Body of pancreas (tissue), 4 donors: Measurements from ENCODE around the gene DHRS12. TPM values are rescaled to one million over a fixed set of nuclear protein-coding genes. Genes with fewer than 3 reads are reported as not detected.

Experiments
- ATAC-seq: fragments of 150-250 bp; one replicate; pipeline ENCODE4 v1.9.1; 2016
- DNase-seq, 4 donors: peaks; one replicate each; pipeline ENCODE4 v3.0.0-alpha.2; 2019
- H3K27ac ChIP-seq, 4 donors: fragments of 200-600 bp; sonication (generic); 1 replicate in 3 of 4; 2 replicates in 1 of 4; pipeline versions ENCODE4 v1.5.1 to v1.6.1; 2016 to 2019; ENCODE audit warnings: mild to moderate bottlenecking in 1 of 4, mixed read lengths in 1 of 4, moderate library complexity in 1 of 4
- H3K27me3 ChIP-seq, 2 donors: fragments of 200-600 bp; sonication (generic); one replicate each; pipeline ENCODE4 v1.6.0; 2016; ENCODE audit warnings: mild to moderate bottlenecking in 1 of 2
- H3K36me3 ChIP-seq, 2 donors: fragments of 200-600 bp; sonication (generic); replicated peaks in 1 of 2; 2 replicates each; pipeline ENCODE4 v1.5.1; 2016; ENCODE audit warnings: low read depth in 2 of 2; ENCODE audit not compliant: insufficient read depth in 1 of 2
- H3K4me1 ChIP-seq: fragments of 200-600 bp; sonication (generic); one replicate; pipeline ENCODE4 v1.6.0; 2016
- H3K4me3 ChIP-seq, 2 donors: fragments of 200-600 bp; sonication (generic); 1 replicate in 1 of 2; 2 replicates in 1 of 2; pipeline ENCODE4 v1.5.1; 2016 to 2019
- H3K9me3 ChIP-seq, 3 donors: fragments of 200-600 bp; sonication (generic); 1 replicate in 2 of 3; 2 replicates in 1 of 3; pipeline ENCODE4 v1.5.1; 2016
- POLR2A ChIP-seq, 3 donors: fragments of 450-650 bp; IDR thresholded peaks; one replicate each; pipeline ENCODE4 v1.6.1; 2016; ENCODE audit warnings: antibody characterized with exemption in 3 of 3, mild to moderate bottlenecking in 2 of 3
- WGBS, 2 donors: methylation state at CpG; one replicate each; pipeline ENCODE4 v1.1.5; 2017; 5-methylcytosine and 5-hydroxymethylcytosine counted together
- intact Hi-C: fragments of 100-400 bp; cut with DNase I; formaldehyde crosslinking; loops from one replicate; pipeline ENCODE4 v1.15.1; 2023
- total RNA-seq, 2 donors: library from RNA; depleted of rRNA; stranded (reverse); fragments of >200 nt; gene quantifications; one replicate each; pipeline ENCODE4 v1.1.0, GENCODE V29; 2016
- TF ChIP-seq, protein P1 (sequence below), 7 experiments: fragments of 450-650 bp in 4 of 7; fragments of 200-600 bp in 3 of 7; sonication (generic) in 3 of 7; IDR thresholded peaks; one replicate each; pipeline ENCODE4 v1.5.1; 2016 to 2019; ENCODE audit warnings: antibody characterized with exemption in 7 of 7

DHRS12 gene
- total RNA-seq, 2 donors from 2014 or later = 4.0 to 38.7 TPM

DNA sequence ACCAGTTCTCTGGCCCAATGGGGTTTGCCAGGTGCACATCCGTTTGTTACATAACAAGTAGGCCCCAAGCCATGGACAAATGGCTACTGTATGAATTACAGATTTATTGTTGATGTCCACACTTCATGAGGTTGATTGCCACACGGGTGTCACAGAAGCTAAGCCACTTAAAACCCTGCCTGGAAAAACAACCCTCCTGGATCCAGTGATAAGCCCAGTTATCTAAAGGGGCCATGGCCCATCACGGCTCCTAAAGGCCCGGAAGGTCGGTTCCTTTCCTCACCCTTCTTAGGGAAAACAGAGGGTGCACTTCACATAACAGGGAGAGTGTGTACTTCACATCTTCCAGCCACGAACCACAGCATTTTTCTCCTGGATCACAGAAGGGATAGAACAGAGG, 37.0 kb upstream of the DHRS12 start:
- intact Hi-C loops = loop anchor here (10.0 kb wide), 1 partner anchor 284 kb away; the partner anchor contains the start of gene NEK5
- WGBS, 2 donors = 87 to 89% methylated on average over 5 to 6 of the region's 6 CpGs
- Histone ChIP-seq H3K27ac (no peak overlapping the region), H3K4me3 (no peak overlapping the region), H3K36me3 (no peaks in the 10 kb centered on the region), H3K27me3 (no peaks in the 10 kb centered on the region), H3K9me3 (no peaks in the 10 kb centered on the region), H3K4me1 (peaks cover 10% of the 10 kb centered on the region)
- ATAC-seq = no peak
- TF ChIP-seq, protein P1, sequence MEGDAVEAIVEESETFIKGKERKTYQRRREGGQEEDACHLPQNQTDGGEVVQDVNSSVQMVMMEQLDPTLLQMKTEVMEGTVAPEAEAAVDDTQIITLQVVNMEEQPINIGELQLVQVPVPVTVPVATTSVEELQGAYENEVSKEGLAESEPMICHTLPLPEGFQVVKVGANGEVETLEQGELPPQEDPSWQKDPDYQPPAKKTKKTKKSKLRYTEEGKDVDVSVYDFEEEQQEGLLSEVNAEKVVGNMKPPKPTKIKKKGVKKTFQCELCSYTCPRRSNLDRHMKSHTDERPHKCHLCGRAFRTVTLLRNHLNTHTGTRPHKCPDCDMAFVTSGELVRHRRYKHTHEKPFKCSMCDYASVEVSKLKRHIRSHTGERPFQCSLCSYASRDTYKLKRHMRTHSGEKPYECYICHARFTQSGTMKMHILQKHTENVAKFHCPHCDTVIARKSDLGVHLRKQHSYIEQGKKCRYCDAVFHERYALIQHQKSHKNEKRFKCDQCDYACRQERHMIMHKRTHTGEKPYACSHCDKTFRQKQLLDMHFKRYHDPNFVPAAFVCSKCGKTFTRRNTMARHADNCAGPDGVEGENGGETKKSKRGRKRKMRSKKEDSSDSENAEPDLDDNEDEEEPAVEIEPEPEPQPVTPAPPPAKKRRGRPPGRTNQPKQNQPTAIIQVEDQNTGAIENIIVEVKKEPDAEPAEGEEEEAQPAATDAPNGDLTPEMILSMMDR (IDR thresholded peaks at IDR 0.05) = no peak
- TF ChIP-seq POLR2A (IDR thresholded peaks at IDR 0.05) = no peak
- no peak for DNase-seq

DNA sequence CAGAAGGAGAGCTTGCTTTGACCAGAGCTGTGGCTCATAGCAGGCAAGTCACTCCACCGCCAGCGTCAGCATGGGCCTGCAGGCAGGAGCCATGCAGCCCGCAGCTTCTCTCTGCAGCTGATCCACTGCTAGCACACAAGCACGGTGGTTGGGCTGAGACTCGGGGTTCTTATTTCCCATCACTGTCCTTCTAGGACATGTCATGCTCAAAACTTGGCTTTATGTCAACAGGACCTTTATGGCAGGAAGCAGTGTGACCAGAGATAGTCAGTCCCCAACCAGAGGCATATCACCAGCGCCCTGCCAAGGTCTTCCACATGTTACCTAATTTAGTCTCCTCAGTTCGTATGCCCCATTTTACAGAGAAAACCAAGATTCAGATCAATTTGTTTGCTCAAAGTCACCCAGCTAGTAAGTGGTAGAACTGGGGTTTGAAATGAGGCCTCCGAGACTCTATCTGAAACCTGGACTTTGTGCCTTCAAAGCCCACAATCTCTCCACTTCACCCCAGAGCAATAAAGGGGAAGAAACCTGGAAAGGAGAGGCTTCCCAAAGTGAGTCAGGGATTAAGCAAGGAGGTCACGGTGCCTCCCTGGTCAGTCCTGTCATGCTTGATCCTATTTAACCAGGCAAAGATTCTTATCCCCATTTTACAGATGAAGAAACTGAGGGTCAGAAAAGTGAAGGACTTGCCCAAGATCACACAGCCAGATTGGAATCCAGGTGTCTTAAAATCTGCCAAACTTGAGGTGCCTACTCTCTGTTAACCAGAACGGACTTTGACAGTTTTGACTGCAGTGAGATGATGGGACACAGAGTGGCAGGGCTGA, 36.0 kb upstream of the DHRS12 start:
- H3K4me1 ChIP-seq = peaks cover 2% of the 10 kb centered on the region
- no peaks in the 10 kb centered on the region for H3K27me3 ChIP-seq
- intact Hi-C loops = loop anchor here (10.0 kb wide), 1 partner anchor 285 kb away; the partner anchor contains the start of gene NEK5
- WGBS, 2 donors = 83 to 85% methylated on average over 5 to 10 of the region's 10 CpGs
- H3K9me3 ChIP-seq = no peaks in the 10 kb centered on the region
- no peak for TF ChIP-seq POLR2A (IDR thresholded peaks at IDR 0.05)
- no peak for ATAC-seq
- no peak overlapping the region for H3K4me3 ChIP-seq
- DNase-seq = no peak
- H3K36me3 ChIP-seq = no peaks in the 10 kb centered on the region
- H3K27ac ChIP-seq = no peak overlapping the region

DNA sequence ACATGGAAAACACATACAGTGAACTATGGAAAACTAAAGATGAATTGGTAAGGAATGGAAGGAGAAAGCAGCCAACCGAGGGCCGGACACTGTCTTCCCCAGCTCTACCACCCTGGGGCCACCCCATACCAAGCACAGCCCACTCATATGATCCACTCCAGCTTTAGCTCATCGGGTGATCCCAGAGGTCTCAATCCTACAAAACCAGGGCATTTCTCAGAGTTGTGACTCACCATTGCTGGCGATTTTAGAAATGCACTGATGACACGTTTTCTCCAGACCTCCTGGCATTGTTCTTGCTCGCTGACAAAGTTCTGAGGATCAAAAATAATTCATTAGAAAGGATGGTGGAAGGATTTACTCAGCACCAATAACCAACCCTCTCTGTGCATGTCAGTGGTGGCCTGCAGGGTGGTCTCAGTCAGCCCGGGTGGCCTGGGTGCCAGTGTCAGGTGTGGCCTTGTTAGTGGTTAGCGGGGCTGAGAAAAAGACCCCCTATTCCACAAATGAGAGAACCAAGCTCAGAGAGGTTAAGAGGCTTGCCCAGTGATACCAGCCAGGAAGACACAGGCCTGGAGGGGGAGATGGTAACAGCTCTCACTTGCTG, 34.4 kb upstream of the DHRS12 start:
- no peaks in the 10 kb centered on the region for H3K4me1 ChIP-seq
- no peaks in the 10 kb centered on the region for H3K27me3 ChIP-seq
- intact Hi-C loops = no loop called here
- no peak for DNase-seq
- no peak for ATAC-seq
- H3K9me3 ChIP-seq = no peaks in the 10 kb centered on the region
- 90 to 92% methylated on average over 8 of the region's 8 CpGs for WGBS, 2 donors
- no peaks in the 10 kb centered on the region for H3K36me3 ChIP-seq
- H3K27ac ChIP-seq = no peak overlapping the region
- TF ChIP-seq POLR2A (IDR thresholded peaks at IDR 0.05) = no peak
- TF ChIP-seq, protein P1 (IDR thresholded peaks at IDR 0.05) = no peak
- H3K4me3 ChIP-seq = no peak overlapping the region

DNA sequence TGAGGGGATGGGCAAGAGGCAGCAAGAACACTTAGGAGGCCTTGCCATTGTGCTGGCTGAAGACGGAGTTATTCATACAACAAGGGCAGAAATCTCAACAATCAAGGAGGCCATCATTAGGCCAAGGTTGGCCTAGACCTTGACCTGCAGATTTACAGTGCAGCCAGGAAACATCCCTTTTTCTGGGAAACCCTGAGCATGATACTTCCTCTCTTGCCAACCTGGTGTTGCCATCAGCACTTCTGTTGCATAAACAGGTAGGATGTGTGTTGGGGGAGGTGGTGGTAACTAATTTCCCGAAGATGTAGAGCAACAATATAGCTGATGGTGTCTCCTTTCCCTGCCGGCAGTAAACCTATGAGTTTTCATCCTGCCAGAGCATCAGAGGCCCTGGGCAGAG, 33.1 kb upstream of the DHRS12 start:
- DNase-seq = no peak
- H3K4me3 ChIP-seq = no peak overlapping the region
- intact Hi-C loops = no loop called here
- no peak for TF ChIP-seq POLR2A (IDR thresholded peaks at IDR 0.05)
- TF ChIP-seq, protein P1 (IDR thresholded peaks at IDR 0.05) = no peak
- ATAC-seq = no peak
- no peaks in the 10 kb centered on the region for H3K36me3 ChIP-seq
- no peaks in the 10 kb centered on the region for H3K9me3 ChIP-seq
- H3K27ac ChIP-seq = no peak overlapping the region
- no peaks in the 10 kb centered on the region for H3K27me3 ChIP-seq
- 88% methylated on average over 3 of the region's 3 CpGs for WGBS, 2 donors
- H3K4me1 ChIP-seq = no peaks in the 10 kb centered on the region

DNA sequence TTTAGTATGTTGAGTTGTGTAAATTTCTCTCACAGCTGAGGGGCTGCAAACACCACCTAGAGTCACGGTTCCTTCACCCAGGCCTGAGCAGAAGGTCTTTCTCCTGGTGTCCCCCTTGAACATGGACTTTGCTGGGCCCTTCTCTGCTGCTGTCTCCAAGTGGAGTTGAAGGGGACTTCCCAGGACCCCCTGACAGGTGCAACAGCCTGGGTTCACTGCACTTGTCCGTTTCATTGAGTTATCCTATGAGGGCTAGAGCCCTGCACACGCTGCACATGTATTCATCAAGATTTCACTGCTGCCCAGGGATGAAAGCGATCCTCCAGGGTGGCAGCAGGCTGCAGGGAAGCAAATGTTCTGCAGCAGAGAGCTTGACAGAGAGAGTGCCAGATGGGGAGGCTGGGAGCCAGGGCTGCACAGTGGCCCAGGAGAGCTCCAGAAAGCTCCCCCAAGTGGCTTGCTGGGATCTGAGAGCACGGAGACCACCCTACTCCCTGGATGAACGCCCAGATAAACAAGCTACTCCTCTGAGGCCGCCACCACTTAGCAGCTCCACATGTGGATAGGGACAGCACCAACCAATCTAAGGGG, 30.7 kb upstream of the DHRS12 start:
- H3K9me3 ChIP-seq = no peaks in the 10 kb centered on the region
- TF ChIP-seq POLR2A (IDR thresholded peaks at IDR 0.05) = no peak
- TF ChIP-seq, protein P1 (IDR thresholded peaks at IDR 0.05) = no peak
- no peak overlapping the region for H3K27ac ChIP-seq
- H3K4me3 ChIP-seq = no peak overlapping the region
- 64 to 67% methylated on average over 6 to 7 of the region's 7 CpGs for WGBS, 2 donors
- DNase-seq = no peak
- H3K4me1 ChIP-seq = no peaks in the 10 kb centered on the region
- intact Hi-C loops = no loop called here
- ATAC-seq = no peak
- no peaks in the 10 kb centered on the region for H3K36me3 ChIP-seq
- H3K27me3 ChIP-seq = no peaks in the 10 kb centered on the region
